SK-N-SH treated with all-trans-retinoic acid at 6 μM for 48 hours (cell line): ENCODE data around the gene DYSF.

ENCODE experiments used
- ARNTL ChIP-seq: fragments of 450-650 bp; formaldehyde crosslinking; IDR thresholded peaks from 2 replicates; pipeline ENCODE4 v1.5.0; 2020; ENCODE audit warnings: low read depth, mild to moderate bottlenecking, moderate library complexity, borderline replicate concordance
- ESRRG ChIP-seq: fragments of 250-450 bp; sonication (Bioruptor Pico); IDR thresholded peaks from 2 replicates; pipeline ENCODE4 v1.6.1; 2021; ENCODE audit warnings: mild to moderate bottlenecking
- PATZ1 ChIP-seq: fragments of 250-450 bp; sonication (Bioruptor Pico); IDR thresholded peaks from 2 replicates; pipeline ENCODE4 v1.8.0; 2020; ENCODE audit warnings: mild to moderate bottlenecking, moderate library complexity, borderline replicate concordance
- RARB ChIP-seq: fragments of 250-450 bp; sonication (Bioruptor Pico); IDR thresholded peaks from 2 replicates; pipeline ENCODE4 v1.8.0; 2021; ENCODE audit warnings: mild to moderate bottlenecking, moderate library complexity
- TSHZ2 ChIP-seq: fragments of 250-450 bp; sonication (Bioruptor Pico); IDR thresholded peaks from 2 replicates; pipeline ENCODE4 v1.5.0; 2020; ENCODE audit warnings: mild to moderate bottlenecking, moderate library complexity
- ZFP3 ChIP-seq: fragments of 250-450 bp; sonication (Bioruptor Pico); IDR thresholded peaks from 2 replicates; pipeline ENCODE4 v1.5.0; 2020; ENCODE audit warnings: mild to moderate bottlenecking, moderate library complexity

DNA sequence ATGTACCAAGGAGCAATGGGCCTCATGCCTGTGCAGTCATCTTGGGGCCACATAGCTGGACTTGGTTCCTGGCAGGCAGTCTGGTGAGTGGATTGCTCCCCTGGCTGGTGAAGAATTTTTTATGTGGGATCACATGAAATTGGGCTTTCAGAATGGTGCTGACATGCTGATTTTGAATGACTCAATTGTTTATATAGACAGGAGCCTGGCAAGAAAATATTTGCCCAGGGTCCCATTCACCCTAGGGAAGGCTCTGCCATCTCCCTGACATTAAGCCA is 266.9 kb downstream of the DYSF start:
- TF ChIP-seq PATZ1 (CRISPR knock-in tag) = no peak
- TF ChIP-seq RARB (CRISPR knock-in tag) = no peak
- no peak for TF ChIP-seq ESRRG (CRISPR knock-in tag)
- no peak for TF ChIP-seq TSHZ2 (CRISPR knock-in tag)
- TF ChIP-seq ZFP3 = no peak
- TF ChIP-seq ARNTL = no peak
